Amygdala (tissue), 56 donors: ENCODE measurements around the gene PCCA.
"Not testable (repeated sequence)": the region's sequence is repeated elsewhere in the genome, so short reads cannot be mapped to it uniquely, and the experiment has no call there.

ENCODE experiments used
- DNase-seq, 56 donors: peaks; one replicate each; lab custom pipeline; 2025; lab: John Stamatoyannopoulos, UW

PCCA gene

DNA sequence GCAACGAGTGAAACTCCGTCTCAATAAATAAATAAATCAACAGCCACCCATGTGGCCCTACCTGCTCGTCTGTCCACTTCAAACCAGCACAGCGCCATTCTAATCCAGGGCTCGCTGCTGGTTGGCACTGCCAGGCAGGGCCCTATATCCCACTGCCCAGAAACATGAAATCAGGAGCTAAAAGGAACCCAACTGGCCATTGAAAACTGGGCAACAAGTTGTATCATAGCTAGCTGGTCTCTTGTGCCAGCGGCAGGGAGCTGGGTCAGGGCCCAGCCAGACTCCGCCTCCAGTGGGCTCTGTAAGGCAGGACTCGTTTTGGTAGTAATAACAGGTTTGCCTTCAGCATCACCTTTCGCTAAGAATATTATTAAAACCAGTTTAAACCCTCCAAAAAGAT is 460.4 kb downstream of the PCCA start:
- peak in 6 of 56 donors; percentile 6 to 51 (median 15) for DNase-seq

DNA sequence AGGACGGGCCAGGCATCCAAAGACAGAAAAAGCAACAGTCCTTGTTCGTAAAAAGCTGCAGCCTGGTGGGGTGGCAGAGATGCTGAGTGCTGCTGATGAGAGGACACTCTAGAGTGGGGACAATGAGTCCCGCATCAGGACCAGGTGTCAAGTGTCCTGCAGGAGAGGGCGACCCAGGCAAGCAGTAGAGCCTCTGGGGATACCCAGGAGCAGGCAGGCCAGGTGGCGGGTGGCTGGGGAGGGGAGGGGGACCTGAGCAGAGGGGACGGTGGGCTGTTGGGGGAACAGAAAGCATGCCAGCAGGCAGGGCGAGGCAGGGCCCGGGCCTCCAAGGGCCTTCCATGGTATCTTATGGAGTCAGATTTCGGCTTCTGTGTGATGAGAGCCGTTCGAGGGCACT is 463.9 kb downstream of the PCCA start:
- DNase-seq: no peak

DNA sequence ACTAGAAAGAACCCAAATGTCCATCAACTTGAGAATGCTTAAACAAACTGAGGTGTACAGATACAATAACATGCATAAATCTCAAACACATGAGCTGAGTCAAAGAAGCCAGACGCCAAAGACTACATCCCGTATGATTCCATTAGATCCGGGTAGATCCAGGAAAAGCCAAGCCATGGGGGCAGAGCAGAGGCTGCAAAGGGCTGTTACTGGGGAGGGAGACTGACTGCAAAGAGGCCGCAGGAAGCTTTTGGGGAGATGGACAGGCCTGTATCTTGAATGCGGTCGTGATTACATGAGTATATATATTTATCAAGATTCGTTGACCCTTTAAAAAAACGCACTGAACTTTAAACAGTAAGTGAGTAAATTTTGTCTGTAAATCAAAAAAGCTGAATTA is 471.0 kb downstream of the PCCA start:
- DNase-seq: no peak

DNA sequence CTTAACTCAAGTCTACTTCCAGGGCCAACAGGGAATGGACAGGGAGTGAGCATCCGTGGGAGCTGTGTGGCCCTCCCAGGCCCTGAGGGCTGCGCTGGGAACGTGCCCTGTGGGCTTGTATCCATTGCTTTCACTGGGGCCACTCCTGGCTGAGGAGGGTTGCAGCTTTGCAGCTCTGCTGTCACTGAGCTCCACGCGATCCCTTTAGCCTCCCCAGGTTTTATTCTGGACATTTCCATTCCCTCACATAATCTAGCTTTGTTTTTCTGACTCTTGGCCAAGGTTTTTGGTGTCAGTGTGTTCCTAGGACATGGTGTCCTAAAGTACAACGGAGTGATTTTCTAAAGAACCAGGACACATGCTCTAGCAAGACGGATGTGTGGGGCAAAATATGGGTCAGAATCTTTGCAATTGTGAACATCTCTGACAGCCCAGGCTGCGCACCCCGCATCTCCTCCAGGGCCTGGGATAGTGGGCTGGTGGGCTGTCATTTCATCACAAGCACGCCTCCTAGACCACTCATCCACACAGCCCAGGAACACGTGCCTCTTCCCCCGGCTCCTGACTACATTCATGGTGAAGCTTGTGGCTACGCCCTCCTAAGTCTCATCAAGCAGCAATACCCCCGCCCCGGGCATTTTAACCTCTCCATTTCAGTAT is 471.7 kb downstream of the PCCA start:
- peak in 20 of 56 donors; percentile 4 to 58 (median 19) for DNase-seq

- no peak for DNase-seq
Observed at GRCh38 chr13:100561158-100561499, 472.2 kb downstream of the PCCA start.

DNA sequence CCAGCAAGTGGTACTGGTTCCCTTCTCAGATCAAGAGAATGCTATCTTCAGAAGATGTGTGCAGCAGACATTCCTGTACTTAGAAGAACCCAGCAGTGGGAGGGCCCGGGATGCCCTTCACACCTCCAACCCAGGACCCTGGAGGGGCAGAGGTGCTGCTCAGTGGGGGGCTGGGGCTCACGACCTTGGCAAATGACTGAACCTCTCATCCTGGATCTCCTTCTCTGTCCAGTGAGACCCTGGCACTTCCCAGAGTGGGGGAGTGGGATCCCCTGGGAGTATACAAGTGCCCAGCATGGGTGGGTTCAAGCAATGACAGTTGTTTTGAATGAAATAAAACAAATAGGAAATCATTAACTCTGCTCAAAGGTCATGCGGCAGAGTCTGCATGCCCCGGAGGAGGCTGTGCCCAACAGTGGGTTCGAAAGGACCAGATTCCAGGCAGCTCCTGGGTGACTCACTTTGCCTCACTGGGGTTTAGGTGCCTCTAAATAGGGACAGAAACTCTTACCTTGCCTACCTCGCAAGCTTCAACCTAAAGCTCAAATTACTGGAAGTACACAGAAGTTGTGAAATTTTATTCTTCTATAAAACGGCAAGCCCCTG is 472.8 kb downstream of the PCCA start:
- no peak for DNase-seq

GRCh38 chr13:100563779-100564178 is 474.9 kb downstream of the PCCA start:
- DNase-seq: no peak

DNA sequence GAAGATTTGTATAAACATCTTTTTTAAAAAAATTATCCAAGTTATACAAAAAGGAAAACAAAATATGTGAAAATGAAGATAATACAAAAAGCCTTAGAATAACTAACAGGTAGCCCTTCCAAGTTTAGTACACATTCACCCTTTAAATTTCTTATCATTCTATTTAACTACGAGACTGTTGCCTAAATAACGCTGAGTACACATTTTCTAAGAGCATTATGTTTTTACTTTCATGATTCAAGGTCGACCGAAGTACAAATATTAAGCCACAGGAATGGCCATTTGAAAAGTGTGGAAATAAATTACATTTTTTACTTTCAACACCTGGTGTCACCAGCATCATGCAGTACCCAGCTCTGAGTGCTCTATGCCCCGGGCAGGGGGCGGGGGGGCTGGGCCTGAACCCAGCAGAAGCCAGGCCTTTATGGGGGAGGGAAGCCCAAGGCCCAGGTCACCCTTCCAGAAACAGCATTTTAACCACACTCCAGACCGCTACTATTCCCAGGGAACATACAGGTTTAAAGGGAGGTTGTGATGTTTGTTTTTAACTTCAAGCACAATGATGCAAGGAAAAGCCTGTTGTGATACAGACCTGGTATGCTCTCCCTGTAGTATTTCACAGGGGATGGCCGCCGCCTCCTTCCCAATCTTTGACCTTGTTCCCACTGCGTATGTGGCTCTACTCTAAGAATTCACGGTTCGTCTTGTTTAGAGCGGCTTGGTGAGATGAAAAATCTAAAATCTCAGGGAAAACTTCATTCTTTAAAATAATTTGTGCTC is 475.7 kb downstream of the PCCA start:
- no peak for DNase-seq

DNA sequence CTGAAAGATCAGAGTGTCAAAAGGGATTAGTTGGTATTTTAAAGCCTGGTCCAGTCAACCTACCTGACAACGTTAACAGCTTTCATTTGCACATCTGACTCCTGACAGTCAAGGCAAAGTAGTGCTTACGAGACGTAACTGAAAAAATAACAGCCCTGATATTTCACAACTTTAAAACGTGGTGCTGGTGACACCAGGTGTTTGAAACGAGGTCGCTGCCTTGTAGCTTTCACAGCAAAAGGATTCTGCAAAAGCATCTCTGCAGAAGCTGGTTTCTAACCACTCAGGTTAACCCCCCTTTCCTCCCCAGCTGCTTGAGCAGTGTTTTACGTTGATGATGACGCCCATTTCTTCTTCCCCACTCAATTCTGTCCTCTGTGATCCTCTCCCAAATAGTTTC is 476.4 kb downstream of the PCCA start:
- no peak for DNase-seq

DNA sequence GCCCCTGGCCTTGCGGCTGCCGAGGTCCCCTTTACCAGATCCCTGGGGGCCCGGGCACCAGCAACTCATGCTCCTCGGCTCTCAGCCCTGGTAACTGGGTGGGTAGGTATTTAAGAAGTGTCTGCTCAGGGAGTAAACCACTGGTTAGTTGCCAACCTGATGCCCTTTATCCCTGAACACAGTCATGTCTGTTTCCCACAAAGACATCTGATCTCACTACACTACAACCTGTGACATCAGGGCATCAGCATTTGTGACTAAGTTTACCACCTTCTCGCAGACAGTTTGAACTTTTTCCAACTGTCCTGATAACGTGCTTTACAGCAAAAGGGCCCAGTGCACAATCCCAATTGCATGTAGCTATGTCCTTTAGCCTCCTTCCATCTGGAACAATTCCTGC is 477.6 kb downstream of the PCCA start:
- DNase-seq: no peak

GRCh38 chr13:100573121-100573520 is 484.2 kb downstream of the PCCA start:
- peak in 40 of 56 donors; percentile 5 to 83 (median 34) for DNase-seq

GRCh38 chr13:100577239-100577638 is 488.3 kb downstream of the PCCA start:
- not testable (repeated sequence) for DNase-seq
